Measurements from ENCODE around the gene PDLIM3. TPM values are rescaled to one million over a fixed set of nuclear protein-coding genes. Genes with fewer than 3 reads are reported as not detected.

The PDLIM3 gene
- total RNA-seq, 1 experiment from 2014 or later: 3.3 TPM

DNA sequence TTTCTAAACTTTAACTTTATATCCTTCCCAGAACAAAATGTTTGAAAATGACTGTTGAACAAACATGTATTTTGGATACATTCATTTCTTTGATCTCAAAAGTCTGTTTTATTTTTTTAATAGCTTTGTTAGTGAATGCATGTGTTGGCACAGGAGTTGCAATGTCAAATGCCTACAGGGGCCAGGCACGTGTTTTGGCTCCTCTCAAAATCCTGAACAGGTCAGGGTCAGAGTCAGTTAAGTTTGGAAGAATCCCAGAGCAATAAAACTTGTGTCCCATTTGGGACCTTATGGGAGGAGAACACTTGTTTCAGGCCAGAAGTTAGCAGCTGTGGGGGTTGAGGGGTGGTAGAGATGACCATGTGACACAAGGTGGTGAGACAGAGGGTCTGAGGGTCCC lies 34.7 kb downstream of the PDLIM3 start:
- H3K36me3 ChIP-seq (ENCODE audit: low read depth): no peaks in the 10 kb centered on the region
- BruUV-seq (replicated peaks): no TSS peak
- no peaks in the 10 kb centered on the region for H3K27me3 ChIP-seq (ENCODE audit: insufficient read depth, low read depth)
- H3K4me3 ChIP-seq: no peak overlapping the region
- H4K20me1 ChIP-seq (ENCODE audit: insufficient read depth): no peaks in the 10 kb centered on the region
- no peak overlapping the region for H2AFZ ChIP-seq
- intact Hi-C loops (cut with micrococcal nuclease; ENCODE audit: unreplicated experiment): no loop called here
- ChIA-PET CTCF (no interaction called here), POLR2A (ENCODE audit: unreplicated experiment) (interaction anchor here (0.7 kb wide), 1 partner anchor 93 kb away, joined by 4 read pairs; no protein-coding TSS in a partner anchor)
- H3K79me2 ChIP-seq (ENCODE audit: low read depth): no peaks in the 10 kb centered on the region
- no peaks in the 10 kb centered on the region for H3K4me1 ChIP-seq (replicated peaks; ENCODE audit: insufficient read depth)
- no peak overlapping the region for H3K4me2 ChIP-seq
- no peaks in the 10 kb centered on the region for H3F3A ChIP-seq (ENCODE audit: insufficient read depth, low read depth)
- no peaks in the 10 kb centered on the region; the same call in 1 of the 2 replicates for H3K9me3 ChIP-seq (ENCODE audit: insufficient read depth, low read depth)
- TF ChIP-seq EZH2 (IDR thresholded peaks at IDR 0.05; ENCODE audit: low read depth): no peak
- TF ChIP-seq, protein P1, sequence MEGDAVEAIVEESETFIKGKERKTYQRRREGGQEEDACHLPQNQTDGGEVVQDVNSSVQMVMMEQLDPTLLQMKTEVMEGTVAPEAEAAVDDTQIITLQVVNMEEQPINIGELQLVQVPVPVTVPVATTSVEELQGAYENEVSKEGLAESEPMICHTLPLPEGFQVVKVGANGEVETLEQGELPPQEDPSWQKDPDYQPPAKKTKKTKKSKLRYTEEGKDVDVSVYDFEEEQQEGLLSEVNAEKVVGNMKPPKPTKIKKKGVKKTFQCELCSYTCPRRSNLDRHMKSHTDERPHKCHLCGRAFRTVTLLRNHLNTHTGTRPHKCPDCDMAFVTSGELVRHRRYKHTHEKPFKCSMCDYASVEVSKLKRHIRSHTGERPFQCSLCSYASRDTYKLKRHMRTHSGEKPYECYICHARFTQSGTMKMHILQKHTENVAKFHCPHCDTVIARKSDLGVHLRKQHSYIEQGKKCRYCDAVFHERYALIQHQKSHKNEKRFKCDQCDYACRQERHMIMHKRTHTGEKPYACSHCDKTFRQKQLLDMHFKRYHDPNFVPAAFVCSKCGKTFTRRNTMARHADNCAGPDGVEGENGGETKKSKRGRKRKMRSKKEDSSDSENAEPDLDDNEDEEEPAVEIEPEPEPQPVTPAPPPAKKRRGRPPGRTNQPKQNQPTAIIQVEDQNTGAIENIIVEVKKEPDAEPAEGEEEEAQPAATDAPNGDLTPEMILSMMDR (conservative IDR thresholded peaks at IDR 0.05): no peak
- no peak for DNase-seq
- H3K9me2 ChIP-seq (ENCODE audit: insufficient read depth): no peaks in the 10 kb centered on the region
- H3K27ac ChIP-seq: no peak overlapping the region

DNA sequence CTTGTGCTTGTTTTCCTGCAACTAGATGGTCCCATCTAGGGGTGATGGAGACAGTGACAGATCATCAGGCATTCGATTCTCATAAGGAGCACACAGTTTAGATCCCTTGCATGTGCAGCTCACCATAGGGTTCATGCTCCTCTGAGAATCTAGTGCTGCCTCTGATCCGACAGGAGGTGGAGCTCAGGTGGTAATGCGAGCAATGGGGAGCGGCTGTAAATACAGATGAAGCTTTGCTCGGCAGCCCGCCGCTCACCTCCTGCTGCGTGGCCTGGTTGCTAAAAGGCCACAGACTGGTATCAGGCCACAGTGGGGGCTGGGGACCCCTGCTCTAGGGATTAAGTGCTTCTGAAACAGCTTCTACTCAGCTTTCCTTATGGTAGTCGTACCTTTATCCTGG lies 35.3 kb downstream of the PDLIM3 start:
- Histone ChIP-seq H3K36me3 (ENCODE audit: low read depth) (no peaks in the 10 kb centered on the region), H3K4me2 (no peak overlapping the region), H3K9me3 (ENCODE audit: insufficient read depth, low read depth) (no peaks in the 10 kb centered on the region; the same call in 1 of the 2 replicates), H3K4me1 (replicated peaks; ENCODE audit: insufficient read depth) (no peaks in the 10 kb centered on the region), H3K79me2 (ENCODE audit: low read depth) (no peaks in the 10 kb centered on the region), H3K4me3 (no peak overlapping the region), H2AFZ (no peak overlapping the region), H3K27ac (no peak overlapping the region), H3K27me3 (ENCODE audit: insufficient read depth, low read depth) (no peaks in the 10 kb centered on the region), H3F3A (ENCODE audit: insufficient read depth, low read depth) (no peaks in the 10 kb centered on the region), H4K20me1 (ENCODE audit: insufficient read depth) (no peaks in the 10 kb centered on the region), H3K9me2 (ENCODE audit: insufficient read depth) (no peaks in the 10 kb centered on the region)
- intact Hi-C loops (cut with micrococcal nuclease; ENCODE audit: unreplicated experiment): no loop called here
- ChIA-PET CTCF (no interaction called here), POLR2A (ENCODE audit: unreplicated experiment) (interaction anchor here (0.7 kb wide), 1 partner anchor 93 kb away, joined by 4 read pairs; no protein-coding TSS in a partner anchor)
- BruUV-seq (replicated peaks): no TSS peak
- no peak for DNase-seq
- TF ChIP-seq, protein P1 (conservative IDR thresholded peaks at IDR 0.05): no peak
- no peak for TF ChIP-seq EZH2 (IDR thresholded peaks at IDR 0.05; ENCODE audit: low read depth)

DNA sequence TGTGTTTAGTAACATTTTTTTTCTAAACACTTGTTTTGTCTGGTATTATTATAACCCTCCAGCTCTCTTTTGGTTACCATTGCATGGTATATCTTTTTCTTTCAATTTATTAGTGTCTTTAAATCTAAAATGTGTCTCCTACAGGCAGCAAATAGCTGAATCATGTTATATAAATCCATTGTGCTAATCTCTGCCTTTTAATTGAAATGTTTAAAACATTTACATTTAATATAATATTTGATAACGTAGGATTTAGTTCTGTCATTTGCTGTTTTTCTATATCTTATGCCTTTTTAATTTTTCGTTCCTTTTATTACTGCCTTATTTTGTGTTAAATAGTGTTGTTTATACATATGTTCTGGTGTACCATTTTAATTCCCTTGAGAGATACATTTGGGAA lies 46.7 kb downstream of the PDLIM3 start:
- Histone ChIP-seq H3F3A (ENCODE audit: insufficient read depth, low read depth) (no peaks in the 10 kb centered on the region), H4K20me1 (ENCODE audit: insufficient read depth) (no peaks in the 10 kb centered on the region), H3K9me2 (ENCODE audit: insufficient read depth) (no peaks in the 10 kb centered on the region), H2AFZ (no peak overlapping the region), H3K27ac (no peak overlapping the region), H3K4me1 (replicated peaks; ENCODE audit: insufficient read depth) (no peaks in the 10 kb centered on the region), H3K4me3 (no peak overlapping the region), H3K79me2 (ENCODE audit: low read depth) (no peaks in the 10 kb centered on the region), H3K4me2 (no peak overlapping the region), H3K27me3 (ENCODE audit: insufficient read depth, low read depth) (no peaks in the 10 kb centered on the region), H3K36me3 (ENCODE audit: low read depth) (no peaks in the 10 kb centered on the region), H3K9me3 (ENCODE audit: insufficient read depth, low read depth) (peaks cover 5% of the 10 kb centered on the region; the same call in 1 of the 2 replicates)
- intact Hi-C loops (cut with micrococcal nuclease; ENCODE audit: unreplicated experiment): no loop called here
- POLR2A ChIA-PET (ENCODE audit: unreplicated experiment): no interaction called here
- no peak for DNase-seq
- CTCF ChIA-PET: no interaction called here
- no TSS peak for BruUV-seq (replicated peaks)
- no peak for TF ChIP-seq EZH2 (IDR thresholded peaks at IDR 0.05; ENCODE audit: low read depth)
- TF ChIP-seq, protein P1 (conservative IDR thresholded peaks at IDR 0.05): no peak
